GM12891 (cell line): ENCODE measurements around the gene GGCX.
"Not testable (repeated sequence)": the region's sequence is repeated elsewhere in the genome, so short reads cannot be mapped to it uniquely, and the experiment has no call there.

Experiments
- DNase-seq: peaks from one replicate; pipeline ENCODE4 v3.0.0; 2011; ENCODE audit warnings: low spot score; ENCODE audit not compliant: insufficient read length
- FAIRE-seq: peaks from 2 replicates; lab custom pipeline; 2011; peaks lifted over from hg19 to GRCh38; lab: Jason Lieb, UNC
- PAX5 ChIP-seq: IDR thresholded peaks from 2 replicates; pipeline ENCODE4 v1.6.1; 2011; ENCODE audit warnings: low read length, moderate library complexity, mild to moderate bottlenecking; ENCODE audit not compliant: insufficient read depth, severe bottlenecking
- POLR2A ChIP-seq: IDR thresholded peaks from 2 replicates; pipeline ENCODE4 v1.6.1; 2011; ENCODE audit warnings: low read depth, low read length, control low read depth
- POLR2AphosphoS5 ChIP-seq: IDR thresholded peaks from 2 replicates; pipeline ENCODE4 v1.6.1; 2011; ENCODE audit warnings: low read depth, low read length, control low read depth
- POU2F2 ChIP-seq: IDR thresholded peaks from 2 replicates; pipeline ENCODE4 v1.6.1; 2011; ENCODE audit warnings: low read depth, mild to moderate bottlenecking, control low read depth, low read length, moderate library complexity
- SPI1 ChIP-seq: IDR thresholded peaks from 2 replicates; pipeline ENCODE4 v1.6.1; 2011; ENCODE audit warnings: low read depth, low read length, control low read depth
- TAF1 ChIP-seq: IDR thresholded peaks from 2 replicates; pipeline ENCODE4 v1.6.1; 2011; ENCODE audit warnings: low read depth, low read length, control low read depth

GGCX gene

DNA sequence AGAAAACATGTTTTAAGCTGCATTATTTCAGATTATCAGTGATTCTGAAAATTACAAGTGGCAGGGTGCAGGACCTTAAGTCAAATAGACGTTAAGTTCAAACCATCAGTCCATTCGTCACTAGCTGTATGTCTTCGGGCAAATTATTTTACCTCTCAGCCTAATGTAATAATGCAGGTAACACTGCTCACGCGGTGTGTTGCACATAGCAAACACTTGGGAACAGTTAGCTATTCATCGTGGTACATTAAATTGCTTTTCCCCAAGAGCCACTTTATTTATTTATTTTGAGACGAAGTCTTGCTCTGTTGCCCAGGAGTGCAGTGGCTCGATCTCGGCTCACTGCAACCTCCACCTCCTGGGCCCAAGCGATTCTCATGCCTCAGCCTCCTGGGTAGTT, 12.2 kb downstream of the GGCX start:
- TF ChIP-seq POU2F2: no peak
- no peak for TF ChIP-seq POLR2AphosphoS5
- no peak for TF ChIP-seq SPI1
- TF ChIP-seq PAX5: no peak
- no peak for FAIRE-seq
- no peak for DNase-seq

DNA sequence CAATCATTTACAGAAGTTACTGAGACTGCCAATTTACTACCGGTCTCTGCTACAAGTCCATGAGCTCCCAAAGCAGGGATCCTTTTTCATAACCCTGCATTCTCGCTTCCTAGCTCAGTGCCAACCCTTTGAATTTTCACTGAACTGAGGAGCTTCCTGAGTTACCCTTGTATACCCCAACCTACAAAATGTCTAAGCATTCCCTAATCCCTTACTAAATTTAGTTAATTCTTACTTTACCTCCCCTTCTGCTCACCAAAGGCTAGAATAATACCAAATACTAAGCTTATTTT, 12.7 kb downstream of the GGCX start:
- TF ChIP-seq SPI1 (no peak), POLR2AphosphoS5 (no peak)
- FAIRE-seq: no peak
- no peak for DNase-seq

DNA sequence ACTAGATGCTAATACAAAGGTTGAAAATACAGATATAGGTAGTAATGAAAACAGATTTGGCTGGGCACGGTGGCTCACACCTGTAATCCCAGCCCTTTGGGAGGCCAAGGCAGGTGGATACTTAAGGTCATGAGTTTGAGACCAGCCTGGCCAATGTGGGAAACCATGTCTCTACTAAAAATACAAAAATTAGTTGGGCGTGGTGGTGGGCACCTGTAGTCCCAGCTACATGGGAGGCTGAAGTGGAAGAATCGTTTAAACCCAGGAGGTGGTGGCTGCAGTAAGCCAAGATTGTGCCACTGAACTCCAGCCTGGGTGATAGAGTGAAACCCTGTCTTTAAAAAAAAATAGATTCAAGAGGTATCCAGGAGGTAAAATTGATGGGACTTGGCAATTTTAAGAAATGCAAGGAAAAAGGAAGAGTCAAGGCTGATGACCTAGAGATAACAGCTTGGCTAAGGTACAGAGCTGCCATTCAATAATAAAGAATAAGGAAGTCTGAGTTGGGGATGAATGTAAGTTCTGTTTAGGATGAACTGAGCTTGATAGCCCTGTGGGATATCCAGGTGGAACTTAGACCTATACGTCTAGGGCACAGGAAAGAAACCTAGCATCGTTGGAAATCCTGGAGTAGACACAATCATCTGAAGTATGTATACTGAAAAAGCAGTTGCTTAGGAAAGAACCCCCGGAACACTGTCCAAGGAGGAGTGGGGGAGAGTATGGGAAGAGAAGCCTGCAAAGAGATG, 13.3 kb downstream of the GGCX start:
- TF ChIP-seq POLR2A: no peak
- no peak for TF ChIP-seq PAX5
- DNase-seq (no peak), FAIRE-seq (no peak)

DNA sequence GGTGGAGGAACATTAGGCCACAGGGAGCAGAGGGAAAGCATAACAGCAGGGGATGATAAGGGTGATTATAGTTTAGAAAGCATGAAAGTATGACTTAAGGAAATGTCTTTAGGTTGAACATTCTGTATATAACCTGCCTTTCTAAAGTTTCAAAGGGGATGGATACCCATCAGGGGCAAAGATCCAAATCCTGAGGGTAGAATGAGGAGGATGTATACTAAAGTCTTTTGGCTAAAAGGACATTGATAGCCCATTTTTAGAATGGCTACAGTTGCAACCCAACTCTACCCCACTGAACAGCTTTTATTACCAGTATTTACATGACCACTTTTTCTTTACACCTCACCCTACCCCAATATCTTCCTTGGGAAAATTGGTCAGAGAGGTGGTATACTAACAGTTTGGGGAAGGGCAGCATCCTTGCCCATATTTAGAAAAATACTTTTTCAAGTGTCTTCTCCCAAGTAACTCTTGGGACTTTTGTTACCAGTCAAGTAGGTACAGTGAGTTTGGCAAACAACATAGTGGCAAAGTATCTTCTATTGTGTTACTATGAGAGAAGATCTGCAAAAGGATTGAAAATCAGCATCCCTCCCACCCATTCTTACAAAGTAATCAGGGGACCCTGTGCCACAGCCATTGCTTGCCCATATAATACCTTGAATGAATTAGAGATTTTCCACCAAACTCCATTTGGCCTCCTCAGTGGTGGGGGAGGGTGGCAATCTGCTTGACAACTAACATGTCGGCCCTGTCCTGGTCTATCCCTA, 14.0 kb downstream of the GGCX start:
- DNase-seq (no peak), FAIRE-seq (no peak)
- TF ChIP-seq TAF1 (no peak), SPI1 (no peak), POU2F2 (no peak), POLR2A (no peak), PAX5 (no peak), POLR2AphosphoS5 (no peak)

DNA sequence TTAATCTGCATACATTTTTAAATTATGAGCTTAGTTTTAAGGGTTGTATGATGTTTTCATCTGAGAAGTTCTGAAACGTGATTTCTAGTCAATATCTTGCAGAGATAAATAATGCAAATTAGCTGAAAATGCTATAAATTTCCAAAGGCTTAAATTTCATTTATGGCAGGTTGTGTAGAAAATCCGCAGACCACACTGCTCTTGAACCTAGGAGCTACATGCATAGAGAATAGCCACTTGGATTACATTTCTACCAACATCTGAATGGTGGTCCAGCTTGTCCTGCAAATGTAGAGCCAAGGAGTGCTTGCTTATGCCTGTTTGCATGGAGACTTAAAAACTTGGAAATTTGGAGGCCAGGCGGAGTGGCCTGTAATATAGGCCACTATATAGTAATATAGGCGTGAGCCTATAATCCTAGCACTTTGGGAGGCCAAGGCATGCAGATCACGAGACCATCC, 15.5 kb downstream of the GGCX start:
- DNase-seq (no peak), FAIRE-seq (no peak)
- TF ChIP-seq TAF1: no peak
- TF ChIP-seq POLR2A: peak; percentile 68; the same call in 1 of the 2 replicates
- TF ChIP-seq POU2F2: no peak
- no peak for TF ChIP-seq SPI1
- TF ChIP-seq POLR2AphosphoS5: 0 out of 2 replicates have a peak, but pooled peaks have one; percentile 67
- TF ChIP-seq PAX5: no peak

DNA sequence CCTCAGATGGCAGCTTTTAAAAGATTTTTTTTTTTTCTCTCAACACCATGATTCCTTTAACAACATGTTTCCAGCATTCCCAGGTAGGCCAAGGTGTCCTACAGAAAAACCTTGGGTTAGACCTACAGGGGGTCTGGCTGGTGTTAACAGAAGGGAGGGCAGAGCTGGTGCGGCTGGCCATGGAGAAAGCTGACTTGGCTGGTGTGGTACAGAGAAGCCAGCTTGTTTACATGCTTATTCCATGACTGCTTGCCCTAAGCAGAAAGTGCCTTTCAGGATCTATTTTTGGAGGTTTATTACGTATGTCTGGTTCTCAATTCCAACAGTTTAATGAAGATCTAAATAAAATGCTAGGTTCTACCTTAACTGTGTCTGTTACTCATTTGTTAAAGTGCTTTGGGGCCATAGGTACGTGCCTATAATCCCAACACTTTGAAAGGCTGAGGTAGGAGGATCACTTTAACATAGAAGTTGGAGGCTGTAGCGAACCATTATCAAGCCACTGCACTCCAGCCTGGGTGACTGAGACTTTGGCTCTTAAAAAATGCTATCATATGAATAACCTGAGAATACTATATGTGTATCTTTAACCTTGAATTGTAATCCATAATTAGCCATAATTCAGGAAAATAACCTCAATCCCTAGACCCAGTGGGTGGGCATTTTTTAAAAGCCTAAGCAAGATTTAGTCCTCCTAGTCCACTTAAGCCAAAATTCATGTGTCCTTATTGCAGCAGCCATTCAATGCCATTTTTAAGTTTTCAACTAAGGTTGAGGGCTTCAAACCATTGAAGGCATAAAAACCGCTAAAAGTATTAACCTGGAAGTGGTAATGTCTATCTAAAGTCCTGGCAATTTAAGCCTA, 16.1 kb downstream of the GGCX start:
- FAIRE-seq, DNase-seq: not testable (repeated sequence)

DNA sequence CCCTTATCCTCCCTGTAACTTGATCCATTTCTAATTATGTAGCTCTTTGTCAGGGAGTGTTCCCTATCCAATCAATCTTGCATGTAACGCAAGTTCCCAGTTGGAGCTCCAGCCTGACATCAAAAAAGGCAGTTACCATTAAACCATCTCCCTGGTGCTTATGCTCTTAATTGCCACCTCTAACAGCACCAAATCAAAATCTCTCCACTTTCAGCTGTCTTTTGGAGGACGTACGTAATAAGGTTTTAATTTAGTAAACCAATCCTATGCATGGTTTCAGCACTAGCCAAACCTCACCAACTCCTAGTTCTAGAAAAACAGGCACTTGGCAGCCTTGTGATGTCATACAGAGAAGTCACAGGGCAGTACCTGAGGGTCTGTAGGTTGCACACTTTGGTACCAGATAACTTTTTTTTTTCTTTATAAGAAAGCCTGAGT, 17.0 kb downstream of the GGCX start:
- not testable (repeated sequence) for DNase-seq, FAIRE-seq

DNA sequence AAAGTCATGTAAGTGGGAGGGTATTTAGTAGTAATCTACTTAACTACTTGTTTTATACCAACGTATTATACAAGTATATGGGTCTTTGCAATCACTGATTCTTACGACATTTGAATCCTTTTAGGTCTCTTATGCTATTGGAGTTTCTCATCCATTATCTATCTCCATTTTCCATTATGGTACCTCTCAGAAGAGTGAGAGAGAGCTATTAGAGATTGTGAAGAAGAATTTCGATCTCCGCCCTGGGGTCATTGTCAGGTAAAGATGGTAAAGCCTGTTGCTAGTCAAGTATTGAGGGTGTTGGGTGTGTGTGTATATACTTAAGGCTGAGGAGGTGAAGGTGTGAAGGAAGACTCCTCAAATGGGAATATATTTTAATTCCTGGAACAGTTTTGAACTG, 18.5 kb downstream of the GGCX start:
- FAIRE-seq (no peak), DNase-seq (no peak)
- no peak for TF ChIP-seq PAX5
- no peak; the same call in 1 of the 2 replicates for TF ChIP-seq POLR2A

DNA sequence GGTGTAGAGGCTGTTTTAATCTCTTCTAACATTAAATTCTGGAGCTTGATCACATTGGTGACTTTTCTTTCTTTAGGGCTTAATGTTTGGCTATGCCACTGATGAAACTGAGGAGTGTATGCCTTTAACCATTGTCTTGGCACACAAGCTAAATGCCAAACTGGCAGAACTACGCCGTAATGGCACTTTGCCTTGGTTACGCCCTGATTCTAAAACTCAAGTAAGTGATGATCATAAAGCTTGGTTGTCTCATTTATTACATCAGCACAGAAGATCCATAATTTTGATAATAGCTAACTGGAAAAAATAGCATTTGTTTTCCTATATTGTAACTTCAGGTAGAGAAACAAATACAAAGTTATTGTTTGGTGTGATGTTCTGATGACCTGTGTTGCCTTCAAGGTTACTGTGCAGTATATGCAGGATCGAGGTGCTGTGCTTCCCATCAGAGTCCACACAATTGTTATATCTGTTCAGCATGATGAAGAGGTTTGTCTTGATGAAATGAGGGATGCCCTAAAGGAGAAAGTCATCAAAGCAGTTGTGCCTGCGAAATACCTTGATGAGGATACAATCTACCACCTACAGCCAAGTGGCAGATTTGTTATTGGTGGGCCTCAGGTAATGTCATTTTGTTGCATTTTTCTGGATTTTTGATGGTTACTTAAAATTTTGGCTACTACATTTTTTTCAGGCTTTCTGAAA, 19.4 kb downstream of the GGCX start:
- TF ChIP-seq POLR2A (no peak), PAX5 (no peak), SPI1 (no peak), POLR2AphosphoS5 (no peak), POU2F2 (no peak), TAF1 (no peak)
- FAIRE-seq: no peak
- no peak for DNase-seq

DNA sequence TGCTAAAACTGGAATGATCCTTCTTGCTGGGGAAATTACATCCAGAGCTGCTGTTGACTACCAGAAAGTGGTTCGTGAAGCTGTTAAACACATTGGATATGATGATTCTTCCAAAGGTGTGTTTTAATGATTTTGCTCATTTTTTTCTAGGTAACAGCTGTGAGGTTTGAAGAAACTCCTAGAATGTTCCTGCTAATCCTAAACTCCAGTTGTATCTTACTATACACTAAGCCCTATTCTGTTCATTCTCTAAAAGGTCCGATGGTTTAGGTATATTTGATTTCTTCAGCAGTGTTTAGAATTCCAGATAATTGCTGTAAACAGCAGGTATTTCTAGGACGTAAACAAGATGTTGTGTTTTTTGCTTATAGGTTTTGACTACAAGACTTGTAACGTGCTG, 20.0 kb downstream of the GGCX start:
- no peak for FAIRE-seq
- TF ChIP-seq PAX5: no peak
- TF ChIP-seq SPI1: no peak
- no peak for TF ChIP-seq POLR2A
- no peak for TF ChIP-seq POU2F2
- TF ChIP-seq POLR2AphosphoS5: no peak
- TF ChIP-seq TAF1: no peak

More for the DNA sequence above, 20.0 kb downstream of the GGCX start:
- DNase-seq: no peak
